ENCODE measurements around the gene PCNX4. TPM values are rescaled to one million over a fixed set of nuclear protein-coding genes. Genes with fewer than 3 reads are reported as not detected.

Gene PCNX4
- total RNA-seq, 1 experiment from 2014 or later = 117 TPM

DNA sequence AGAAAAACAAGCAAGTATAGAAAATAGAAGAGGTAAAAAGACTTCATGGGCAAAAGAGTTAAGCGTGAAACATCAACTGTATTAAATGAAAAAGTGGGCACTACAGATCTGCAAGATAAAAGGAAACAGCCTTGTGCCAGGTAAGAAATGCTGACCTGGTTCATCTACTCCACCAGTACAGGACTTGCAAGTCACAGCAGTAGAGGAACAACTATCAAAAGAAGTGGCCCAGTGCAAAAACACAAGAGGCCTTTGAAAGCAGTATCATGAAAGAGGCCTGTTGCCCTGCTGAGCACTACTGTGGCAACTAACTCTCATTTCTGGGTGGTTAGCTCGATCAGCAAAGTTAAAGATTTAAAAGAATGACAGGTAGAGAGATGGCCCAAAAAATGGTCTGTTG lies 62.9 kb downstream of the PCNX4 start:
- no TSS peak for BruUV-seq (replicated peaks)
- Histone ChIP-seq H3K79me2 (ENCODE audit: low read length) (0 out of 2 replicates have a peak, but pooled peaks cover 10% of the 10 kb centered on the region), H3K9me2 (replicated peaks; ENCODE audit: low read length) (no peaks in the 10 kb centered on the region), H3K4me1 (ENCODE audit: insufficient read depth, low read length) (peaks cover 24% of the 10 kb centered on the region), H2AFZ (ENCODE audit: low read length) (no peak overlapping the region), H4K20me1 (ENCODE audit: low read length) (peaks cover 4% of the 10 kb centered on the region; the same call in 1 of the 2 replicates), H3K27me3 (ENCODE audit: low read length) (no peaks in the 10 kb centered on the region), H3K4me2 (ENCODE audit: low read length) (no peak overlapping the region), H3K36me3 (ENCODE audit: low read depth, low read length) (peaks cover 26% of the 10 kb centered on the region), H3K9me3 (ENCODE audit: low read length) (no peaks in the 10 kb centered on the region), H3K9ac (ENCODE audit: low read length) (no peak overlapping the region), H3K27ac (ENCODE audit: low read length) (no peak overlapping the region), H3F3A (ENCODE audit: low read length, unreplicated experiment) (peaks cover 13% of the 10 kb centered on the region), H3K4me3 (ENCODE audit: low read length) (no peak overlapping the region)
- CTCF ChIA-PET = no interaction called here
- TF ChIP-seq, protein P1, sequence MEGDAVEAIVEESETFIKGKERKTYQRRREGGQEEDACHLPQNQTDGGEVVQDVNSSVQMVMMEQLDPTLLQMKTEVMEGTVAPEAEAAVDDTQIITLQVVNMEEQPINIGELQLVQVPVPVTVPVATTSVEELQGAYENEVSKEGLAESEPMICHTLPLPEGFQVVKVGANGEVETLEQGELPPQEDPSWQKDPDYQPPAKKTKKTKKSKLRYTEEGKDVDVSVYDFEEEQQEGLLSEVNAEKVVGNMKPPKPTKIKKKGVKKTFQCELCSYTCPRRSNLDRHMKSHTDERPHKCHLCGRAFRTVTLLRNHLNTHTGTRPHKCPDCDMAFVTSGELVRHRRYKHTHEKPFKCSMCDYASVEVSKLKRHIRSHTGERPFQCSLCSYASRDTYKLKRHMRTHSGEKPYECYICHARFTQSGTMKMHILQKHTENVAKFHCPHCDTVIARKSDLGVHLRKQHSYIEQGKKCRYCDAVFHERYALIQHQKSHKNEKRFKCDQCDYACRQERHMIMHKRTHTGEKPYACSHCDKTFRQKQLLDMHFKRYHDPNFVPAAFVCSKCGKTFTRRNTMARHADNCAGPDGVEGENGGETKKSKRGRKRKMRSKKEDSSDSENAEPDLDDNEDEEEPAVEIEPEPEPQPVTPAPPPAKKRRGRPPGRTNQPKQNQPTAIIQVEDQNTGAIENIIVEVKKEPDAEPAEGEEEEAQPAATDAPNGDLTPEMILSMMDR (conservative IDR thresholded peaks at IDR 0.05; ENCODE audit: low read depth, low read length) = no peak
- no peak for TF ChIP-seq EZH2 (IDR thresholded peaks at IDR 0.05; ENCODE audit: low read length, unreplicated experiment)
- no peak for TF ChIP-seq EZH2phosphoT487 (IDR thresholded peaks at IDR 0.05; ENCODE audit: borderline replicate concordance, low read length)
- DNase-seq (no peak), ATAC-seq (no peak)
- POLR2A ChIA-PET (ENCODE audit: unreplicated experiment) = no interaction called here
- intact Hi-C loops (cut with micrococcal nuclease) = no loop called here

DNA sequence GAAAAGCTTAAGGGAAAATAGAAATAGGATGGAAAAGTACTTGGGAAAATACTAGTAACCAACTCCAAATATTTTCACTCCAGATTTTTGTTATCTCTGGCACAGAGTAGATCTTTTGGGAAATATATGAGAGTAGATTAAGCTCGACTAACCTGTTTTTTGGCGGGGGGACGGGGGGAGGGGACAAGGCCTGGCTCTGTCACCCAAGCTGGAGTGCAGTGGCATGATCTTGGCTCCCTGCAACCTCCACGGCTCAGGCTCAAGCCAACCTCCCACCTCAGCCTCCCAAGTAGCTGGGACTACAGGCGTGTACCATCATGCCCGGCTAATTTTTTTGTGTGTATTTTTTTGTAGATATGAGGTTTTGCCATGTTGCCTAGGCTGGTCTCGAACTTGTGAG lies 68.7 kb downstream of the PCNX4 start:
- peaks cover 26% of the 10 kb centered on the region for H3K4me1 ChIP-seq (ENCODE audit: insufficient read depth, low read length)
- H3F3A ChIP-seq (ENCODE audit: low read length, unreplicated experiment) = no peaks in the 10 kb centered on the region
- H3K36me3 ChIP-seq (ENCODE audit: low read depth, low read length) = no peaks in the 10 kb centered on the region
- H3K27me3 ChIP-seq (ENCODE audit: low read length) = no peaks in the 10 kb centered on the region
- H3K79me2 ChIP-seq (ENCODE audit: low read length) = peaks cover 47% of the 10 kb centered on the region
- H4K20me1 ChIP-seq (ENCODE audit: low read length) = no peaks in the 10 kb centered on the region
- POLR2A ChIA-PET (ENCODE audit: unreplicated experiment) = no interaction called here
- H2AFZ ChIP-seq (ENCODE audit: low read length) = no peak overlapping the region
- no peaks in the 10 kb centered on the region for H3K9me2 ChIP-seq (replicated peaks; ENCODE audit: low read length)
- intact Hi-C loops (cut with micrococcal nuclease) = no loop called here
- ATAC-seq (no peak), DNase-seq (no peak)
- TF ChIP-seq EZH2phosphoT487 (IDR thresholded peaks at IDR 0.05; ENCODE audit: borderline replicate concordance, low read length) (no peak), EZH2 (IDR thresholded peaks at IDR 0.05; ENCODE audit: low read length, unreplicated experiment) (no peak)
- TF ChIP-seq, protein P1 (conservative IDR thresholded peaks at IDR 0.05; ENCODE audit: low read depth, low read length) = no peak
- no peak overlapping the region for H3K4me2 ChIP-seq (ENCODE audit: low read length)
- CTCF ChIA-PET = no interaction called here
- H3K27ac ChIP-seq (ENCODE audit: low read length) = no peak overlapping the region
- no peaks in the 10 kb centered on the region for H3K9me3 ChIP-seq (ENCODE audit: low read length)
- no peak overlapping the region for H3K4me3 ChIP-seq (ENCODE audit: low read length)
- BruUV-seq (replicated peaks) = no TSS peak
- H3K9ac ChIP-seq (ENCODE audit: low read length) = no peak overlapping the region

DNA sequence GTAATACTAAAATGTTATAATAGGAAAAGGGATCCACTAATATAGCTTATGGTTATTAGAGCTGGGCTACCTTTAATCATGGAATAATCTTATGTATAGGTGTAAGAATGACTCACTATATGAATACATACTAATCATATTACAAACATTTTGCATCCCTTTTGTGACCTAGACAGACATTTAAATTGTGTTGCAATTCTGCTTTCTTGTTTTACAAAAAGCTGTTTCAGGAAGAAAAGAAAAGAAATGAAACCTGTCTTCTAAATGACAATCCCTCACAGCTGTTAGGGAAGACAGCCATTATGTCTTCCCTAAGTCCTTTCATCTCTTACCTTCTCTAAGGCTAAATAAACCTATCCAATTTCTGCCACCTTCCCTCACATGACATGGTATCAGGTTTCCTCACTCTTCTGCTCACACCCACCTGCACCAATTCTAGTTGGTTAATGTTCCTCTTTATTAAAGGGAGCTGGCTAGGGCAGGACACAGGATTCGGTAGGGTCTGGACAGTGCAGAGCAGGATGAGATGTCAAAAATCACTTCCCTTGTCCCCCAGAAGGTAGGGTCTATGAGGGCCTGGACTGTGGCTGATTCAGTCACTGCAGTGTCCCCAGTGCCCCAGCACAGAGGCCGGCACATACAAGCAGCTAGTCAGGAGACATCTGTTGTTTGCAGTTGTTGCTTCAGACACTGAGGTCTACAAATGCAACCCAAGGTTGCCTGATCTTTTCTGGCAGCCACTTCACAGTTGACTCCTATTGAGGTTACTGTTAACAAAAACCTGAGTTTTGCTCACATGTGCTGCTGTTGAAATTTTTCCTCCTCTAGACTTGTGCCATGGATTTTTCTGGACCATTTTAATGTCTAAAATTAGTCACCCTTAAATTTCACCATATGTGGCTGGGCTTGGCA lies 69.7 kb downstream of the PCNX4 start:
- Histone ChIP-seq H3K9me3 (ENCODE audit: low read length) (no peaks in the 10 kb centered on the region), H3K4me2 (ENCODE audit: low read length) (peak overlapping the region; percentile 7), H3F3A (ENCODE audit: low read length, unreplicated experiment) (no peaks in the 10 kb centered on the region), H2AFZ (ENCODE audit: low read length) (no peak overlapping the region), H3K36me3 (ENCODE audit: low read depth, low read length) (no peaks in the 10 kb centered on the region), H3K4me1 (ENCODE audit: insufficient read depth, low read length) (peaks cover 34% of the 10 kb centered on the region), H3K4me3 (ENCODE audit: low read length) (no peak overlapping the region), H3K27ac (ENCODE audit: low read length) (no peak overlapping the region), H3K9me2 (replicated peaks; ENCODE audit: low read length) (no peaks in the 10 kb centered on the region), H3K27me3 (ENCODE audit: low read length) (no peaks in the 10 kb centered on the region), H4K20me1 (ENCODE audit: low read length) (no peaks in the 10 kb centered on the region), H3K79me2 (ENCODE audit: low read length) (peaks cover 47% of the 10 kb centered on the region), H3K9ac (ENCODE audit: low read length) (no peak overlapping the region)
- TF ChIP-seq, protein P1 (conservative IDR thresholded peaks at IDR 0.05; ENCODE audit: low read depth, low read length) = no peak
- TF ChIP-seq EZH2phosphoT487 (IDR thresholded peaks at IDR 0.05; ENCODE audit: borderline replicate concordance, low read length) = no peak
- TF ChIP-seq EZH2 (IDR thresholded peaks at IDR 0.05; ENCODE audit: low read length, unreplicated experiment) = no peak
- DNase-seq = peak; percentile 51
- CTCF ChIA-PET = interaction anchor here (0.6 kb wide), 1 partner anchor 858 kb away, joined by 3 read pairs; no protein-coding TSS in a partner anchor
- BruUV-seq (replicated peaks) = no TSS peak
- ATAC-seq = no peak
- POLR2A ChIA-PET (ENCODE audit: unreplicated experiment) = interaction anchor here (1.0 kb wide), 1 partner anchor 69 kb away, joined by 7 read pairs; the partner anchor contains the start of gene PCNX4
- intact Hi-C loops (cut with micrococcal nuclease) = no loop called here

Data from PC-3 (cell line).